SK-N-SH (cell line): ENCODE data around the gene C17orf50. TPM values are rescaled to one million over a fixed set of nuclear protein-coding genes. Genes with fewer than 3 reads are reported as not detected.

Experiments
- CTCF ChIA-PET: fragments of 300-600, 350-600 bp; formaldehyde crosslinking; extraction: SDS; loops from one replicate; lab custom pipeline; 2021; lab: Yijun Ruan, JAX
- POLR2A ChIA-PET: fragments of 350-600 bp; sonication (Branson Sonifier 250); formaldehyde crosslinking; extraction: SDS; loops from one replicate; lab custom pipeline; 2020; ENCODE audit warnings: antibody characterized with exemption, inconsistent platforms; lab: Yijun Ruan, JAX
- DNase-seq: peaks from one replicate; pipeline ENCODE4 v3.0.0; 2012
- H2AFZ ChIP-seq: fragments of 200-600 bp; sonication (generic); 2 replicates; pipeline ENCODE4 v1.8.1; 2016; ENCODE audit warnings: antibody characterized with exemption, mild to moderate bottlenecking, low read depth
- H3F3A ChIP-seq: fragments of 200-600 bp; sonication (generic); replicated peaks from 2 replicates; pipeline ENCODE3; 2016; ENCODE audit warnings: antibody characterized with exemption, mild to moderate bottlenecking; ENCODE audit not compliant: insufficient read depth
- H3K27ac ChIP-seq, 2 experiments: fragments of 200-500 bp in 1 of 2; fragments of 200-600 bp in 1 of 2; sonication (Bioruptor generic) in 1 of 2; sonication (generic), shearing (Covaris generic) in 1 of 2; 2 replicates each; pipeline versions ENCODE4 v1.5.1 to v1.6.1; 2014 to 2016; ENCODE audit warnings: low read depth in 2 of 2, inconsistent platforms in 1 of 2, low read length in 1 of 2, mild to moderate bottlenecking in 1 of 2, mixed read lengths in 1 of 2
- H3K27me3 ChIP-seq: fragments of 200-600 bp; sonication (generic), shearing (Covaris generic); 2 replicates; pipeline ENCODE4 v1.6.1; 2016; ENCODE audit warnings: mixed run types; ENCODE audit not compliant: insufficient read depth
- H3K36me3 ChIP-seq, 2 experiments: fragments of 200-500 bp in 1 of 2; fragments of 200-600 bp in 1 of 2; sonication (Bioruptor generic) in 1 of 2; sonication (generic) in 1 of 2; replicated peaks in 1 of 2; 2 replicates each; pipeline versions ENCODE3 to v1.5.1; 2014 to 2016; ENCODE audit warnings: low read length in 1 of 2, mild to moderate bottlenecking in 1 of 2; ENCODE audit not compliant: insufficient read depth in 2 of 2, control insufficient read depth in 1 of 2
- H3K4me1 ChIP-seq, 2 experiments: fragments of 200-500 bp in 1 of 2; fragments of 200-600 bp in 1 of 2; sonication (Bioruptor generic) in 1 of 2; sonication (generic), shearing (Covaris generic) in 1 of 2; 2 replicates each; pipeline versions ENCODE4 v1.5.1 to v1.6.1; 2014 to 2016; ENCODE audit warnings: low read depth in 1 of 2, low read length in 1 of 2, mixed run types in 1 of 2; ENCODE audit not compliant: insufficient read depth in 2 of 2, control insufficient read depth in 1 of 2
- H3K4me2 ChIP-seq: fragments of 200-600 bp; sonication (generic), shearing (Covaris generic); 2 replicates; pipeline ENCODE4 v1.6.1; 2017; ENCODE audit warnings: mixed run types
- H3K4me3 ChIP-seq, 2 experiments: fragments of 200-500 bp in 1 of 2; fragments of 200-600 bp in 1 of 2; sonication (Bioruptor generic) in 1 of 2; sonication (generic), shearing (Covaris generic) in 1 of 2; 2 replicates each; pipeline versions ENCODE4 v1.5.1 to v1.8.1; 2014 to 2016; ENCODE audit warnings: low read depth in 2 of 2, inconsistent platforms in 1 of 2, low read length in 1 of 2, mild to moderate bottlenecking in 1 of 2, mixed read lengths in 1 of 2, moderate library complexity in 1 of 2
- H3K79me2 ChIP-seq: fragments of 200-600 bp; sonication (generic); 2 replicates; pipeline ENCODE4 v1.8.1; 2017; ENCODE audit warnings: mild to moderate bottlenecking; ENCODE audit not compliant: insufficient read depth
- H3K9ac ChIP-seq: fragments of 200-600 bp; sonication (generic); 2 replicates; pipeline ENCODE4 v1.6.1; 2017; ENCODE audit warnings: mixed run types
- H3K9me2 ChIP-seq: fragments of 200-600 bp; sonication (generic); 2 replicates; pipeline ENCODE4 v1.6.1; 2017; ENCODE audit warnings: mixed run types
- H3K9me3 ChIP-seq: fragments of 200-600 bp; sonication (generic); 2 replicates; pipeline ENCODE4 v1.6.1; 2017; ENCODE audit warnings: mixed run types, mild to moderate bottlenecking, moderate library complexity
- H4K20me1 ChIP-seq: fragments of 200-600 bp; sonication (generic); 2 replicates; pipeline ENCODE4 v1.6.1; 2017; ENCODE audit warnings: mild to moderate bottlenecking, mixed run types; ENCODE audit not compliant: insufficient read depth
- CHD2 ChIP-seq: fragments of 150-350 bp; IDR thresholded peaks from 2 replicates; pipeline ENCODE4 v1.6.1; 2018; ENCODE audit warnings: low read length; ENCODE audit not compliant: partially characterized antibody
- FOXJ3 ChIP-seq: sonication (generic); formaldehyde crosslinking; IDR thresholded peaks from 2 replicates; pipeline ENCODE4 v1.5.1; 2020; ENCODE audit warnings: mild to moderate bottlenecking, missing genetic modification reagents
- MEF2A ChIP-seq: IDR thresholded peaks from 2 replicates; pipeline ENCODE4 v1.4.0; 2012; ENCODE audit warnings: low read depth, borderline replicate concordance
- RFX5 ChIP-seq: IDR thresholded peaks from 2 replicates; pipeline ENCODE4 v1.6.1; 2012; ENCODE audit warnings: mild to moderate bottlenecking, improper control_type of control experiment, low read length
- RXRA ChIP-seq: IDR thresholded peaks from 2 replicates; pipeline ENCODE4 v1.4.0; 2012; ENCODE audit warnings: low read depth, mild to moderate bottlenecking, borderline replicate concordance
- SMC3 ChIP-seq: IDR thresholded peaks from 2 replicates; pipeline ENCODE4 v1.6.1; 2012; ENCODE audit warnings: low read depth, low read length, improper control_type of control experiment
- TAF1 ChIP-seq: IDR thresholded peaks from 2 replicates; pipeline ENCODE4 v1.6.1; 2012; ENCODE audit warnings: low read depth, mild to moderate bottlenecking, low read length, moderate library complexity, borderline replicate concordance
- TCF12 ChIP-seq: IDR thresholded peaks from 2 replicates; pipeline ENCODE4 v1.4.0; 2012
- YY1 ChIP-seq: IDR thresholded peaks from 2 replicates; pipeline ENCODE4 v1.4.0; 2012; ENCODE audit warnings: low read depth, mild to moderate bottlenecking
- WGBS: methylation state at CpG from one replicate; pipeline ENCODE4 v1.1.6; 2017; ENCODE audit warnings: low lambda C conversion rate; 5-methylcytosine and 5-hydroxymethylcytosine counted together
- polyA plus RNA-seq, 3 experiments: library from polyadenylated mRNA; depleted of rRNA; stranded (reverse); fragments of >200 nt; gene quantifications; 2 replicates each; pipeline ENCODE4 v1.2.3, GENCODE V29; 2012
- TF ChIP-seq, protein P1 (sequence below): IDR thresholded peaks from 2 replicates; pipeline ENCODE4 v1.6.1; 2012; ENCODE audit warnings: mild to moderate bottlenecking, low read depth, low read length, moderate library complexity
- TF ChIP-seq, protein P2 (sequence below): IDR thresholded peaks from 2 replicates; pipeline ENCODE4; 2012
- TF ChIP-seq, protein P3 (sequence below): fragments of 150-350 bp; IDR thresholded peaks from 2 replicates; pipeline ENCODE4 v1.6.1; 2017; ENCODE audit warnings: antibody characterized with exemption, low read length, low read depth, borderline replicate concordance

The C17orf50 gene
- polyA plus RNA-seq, 1 of the 3 experiments (the other 2 are of a cell fraction) = 0.05 TPM

DNA sequence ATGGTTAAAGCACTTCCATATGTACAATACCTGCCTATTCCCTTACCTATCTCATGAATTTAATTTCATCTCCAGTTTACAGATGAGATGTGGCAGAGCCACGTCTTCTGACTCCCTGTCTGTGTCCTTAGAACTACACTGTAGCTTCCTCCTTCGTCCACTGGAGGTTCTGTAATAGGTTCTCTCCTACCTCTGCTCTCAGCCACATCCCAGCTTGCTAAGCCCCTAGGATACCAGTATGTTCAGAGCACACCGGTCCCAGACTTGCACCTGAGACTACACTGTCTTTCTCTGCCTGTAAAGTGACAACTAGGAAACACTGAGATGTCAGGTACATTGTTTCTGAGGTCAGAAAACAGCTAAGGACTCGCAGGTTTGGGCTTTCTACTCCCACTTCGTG, 33.1 kb upstream of the C17orf50 start (continued):
- TF ChIP-seq, protein P1, sequence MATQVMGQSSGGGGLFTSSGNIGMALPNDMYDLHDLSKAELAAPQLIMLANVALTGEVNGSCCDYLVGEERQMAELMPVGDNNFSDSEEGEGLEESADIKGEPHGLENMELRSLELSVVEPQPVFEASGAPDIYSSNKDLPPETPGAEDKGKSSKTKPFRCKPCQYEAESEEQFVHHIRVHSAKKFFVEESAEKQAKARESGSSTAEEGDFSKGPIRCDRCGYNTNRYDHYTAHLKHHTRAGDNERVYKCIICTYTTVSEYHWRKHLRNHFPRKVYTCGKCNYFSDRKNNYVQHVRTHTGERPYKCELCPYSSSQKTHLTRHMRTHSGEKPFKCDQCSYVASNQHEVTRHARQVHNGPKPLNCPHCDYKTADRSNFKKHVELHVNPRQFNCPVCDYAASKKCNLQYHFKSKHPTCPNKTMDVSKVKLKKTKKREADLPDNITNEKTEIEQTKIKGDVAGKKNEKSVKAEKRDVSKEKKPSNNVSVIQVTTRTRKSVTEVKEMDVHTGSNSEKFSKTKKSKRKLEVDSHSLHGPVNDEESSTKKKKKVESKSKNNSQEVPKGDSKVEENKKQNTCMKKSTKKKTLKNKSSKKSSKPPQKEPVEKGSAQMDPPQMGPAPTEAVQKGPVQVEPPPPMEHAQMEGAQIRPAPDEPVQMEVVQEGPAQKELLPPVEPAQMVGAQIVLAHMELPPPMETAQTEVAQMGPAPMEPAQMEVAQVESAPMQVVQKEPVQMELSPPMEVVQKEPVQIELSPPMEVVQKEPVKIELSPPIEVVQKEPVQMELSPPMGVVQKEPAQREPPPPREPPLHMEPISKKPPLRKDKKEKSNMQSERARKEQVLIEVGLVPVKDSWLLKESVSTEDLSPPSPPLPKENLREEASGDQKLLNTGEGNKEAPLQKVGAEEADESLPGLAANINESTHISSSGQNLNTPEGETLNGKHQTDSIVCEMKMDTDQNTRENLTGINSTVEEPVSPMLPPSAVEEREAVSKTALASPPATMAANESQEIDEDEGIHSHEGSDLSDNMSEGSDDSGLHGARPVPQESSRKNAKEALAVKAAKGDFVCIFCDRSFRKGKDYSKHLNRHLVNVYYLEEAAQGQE = no peak
- TF ChIP-seq SMC3 = no peak
- no peak for TF ChIP-seq RFX5
- no peak for TF ChIP-seq YY1
- no peak for TF ChIP-seq CHD2
- TF ChIP-seq TCF12 = no peak
- TF ChIP-seq RXRA = no peak
- no peak for TF ChIP-seq FOXJ3

DNA sequence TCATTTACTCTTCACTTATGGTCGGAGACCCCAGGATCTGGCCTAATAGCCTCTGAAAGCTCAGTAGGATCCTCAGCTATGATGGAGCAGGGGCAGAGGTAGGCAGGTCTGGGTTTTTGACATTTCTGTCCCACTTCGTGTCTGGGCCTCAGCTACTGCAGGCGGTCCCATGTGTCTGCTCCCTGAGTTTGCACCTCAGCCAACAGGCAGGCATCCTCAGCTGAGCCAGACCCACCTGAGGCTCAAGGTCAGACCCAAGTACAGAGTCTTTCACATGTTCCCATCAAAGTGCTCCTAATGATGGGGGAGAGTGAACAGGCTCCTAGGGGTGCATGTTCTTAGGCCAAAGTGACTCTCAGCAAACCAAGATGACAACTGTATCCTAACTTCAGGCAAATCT, 32.1 kb upstream of the C17orf50 start:
- Histone ChIP-seq H3K36me3 (peaks cover 6 to 26% of the 10 kb centered on the region in 2 experiments), H3K9me3 (no peaks in the 10 kb centered on the region), H3K9ac (no peak overlapping the region), H3K27ac (no peak overlapping the region), H3K4me3 (no peak overlapping the region), H4K20me1 (peaks cover 7% of the 10 kb centered on the region), H3K9me2 (no peaks in the 10 kb centered on the region), H3K4me1 (peaks cover 18 to 30% of the 10 kb centered on the region in 2 experiments; a peak in 3 of 4 replicates), H2AFZ (no peak overlapping the region), H3K79me2 (no peaks in the 10 kb centered on the region), H3K27me3 (no peaks in the 10 kb centered on the region), H3F3A (peaks cover 15% of the 10 kb centered on the region)
- POLR2A ChIA-PET = no interaction called here
- CTCF ChIA-PET = interaction anchor here (1.2 to 2.0 kb wide), 2 partner anchors 9 to 19 kb away, joined by 4 to 7 read pairs; no protein-coding TSS in a partner anchor
- WGBS = 100% methylated on average over 3 of the region's 3 CpGs
- TF ChIP-seq, protein P2, sequence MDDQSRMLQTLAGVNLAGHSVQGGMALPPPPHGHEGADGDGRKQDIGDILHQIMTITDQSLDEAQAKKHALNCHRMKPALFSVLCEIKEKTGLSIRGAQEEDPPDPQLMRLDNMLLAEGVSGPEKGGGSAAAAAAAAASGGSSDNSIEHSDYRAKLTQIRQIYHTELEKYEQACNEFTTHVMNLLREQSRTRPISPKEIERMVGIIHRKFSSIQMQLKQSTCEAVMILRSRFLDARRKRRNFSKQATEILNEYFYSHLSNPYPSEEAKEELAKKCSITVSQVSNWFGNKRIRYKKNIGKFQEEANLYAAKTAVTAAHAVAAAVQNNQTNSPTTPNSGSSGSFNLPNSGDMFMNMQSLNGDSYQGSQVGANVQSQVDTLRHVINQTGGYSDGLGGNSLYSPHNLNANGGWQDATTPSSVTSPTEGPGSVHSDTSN = no peak
- TF ChIP-seq, protein P3, sequence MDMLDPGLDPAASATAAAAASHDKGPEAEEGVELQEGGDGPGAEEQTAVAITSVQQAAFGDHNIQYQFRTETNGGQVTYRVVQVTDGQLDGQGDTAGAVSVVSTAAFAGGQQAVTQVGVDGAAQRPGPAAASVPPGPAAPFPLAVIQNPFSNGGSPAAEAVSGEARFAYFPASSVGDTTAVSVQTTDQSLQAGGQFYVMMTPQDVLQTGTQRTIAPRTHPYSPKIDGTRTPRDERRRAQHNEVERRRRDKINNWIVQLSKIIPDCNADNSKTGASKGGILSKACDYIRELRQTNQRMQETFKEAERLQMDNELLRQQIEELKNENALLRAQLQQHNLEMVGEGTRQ = no peak
- TF ChIP-seq TAF1 = no peak
- TF ChIP-seq, protein P1 = no peak
- no peak for TF ChIP-seq CHD2
- no peak for TF ChIP-seq MEF2A
- TF ChIP-seq, all 33 proteins: peak for 0
- no peak overlapping the region for H3K4me2 ChIP-seq
- DNase-seq = no peak
